ENCODE results near the gene TXNRD2.

TXNRD2 gene

DNA sequence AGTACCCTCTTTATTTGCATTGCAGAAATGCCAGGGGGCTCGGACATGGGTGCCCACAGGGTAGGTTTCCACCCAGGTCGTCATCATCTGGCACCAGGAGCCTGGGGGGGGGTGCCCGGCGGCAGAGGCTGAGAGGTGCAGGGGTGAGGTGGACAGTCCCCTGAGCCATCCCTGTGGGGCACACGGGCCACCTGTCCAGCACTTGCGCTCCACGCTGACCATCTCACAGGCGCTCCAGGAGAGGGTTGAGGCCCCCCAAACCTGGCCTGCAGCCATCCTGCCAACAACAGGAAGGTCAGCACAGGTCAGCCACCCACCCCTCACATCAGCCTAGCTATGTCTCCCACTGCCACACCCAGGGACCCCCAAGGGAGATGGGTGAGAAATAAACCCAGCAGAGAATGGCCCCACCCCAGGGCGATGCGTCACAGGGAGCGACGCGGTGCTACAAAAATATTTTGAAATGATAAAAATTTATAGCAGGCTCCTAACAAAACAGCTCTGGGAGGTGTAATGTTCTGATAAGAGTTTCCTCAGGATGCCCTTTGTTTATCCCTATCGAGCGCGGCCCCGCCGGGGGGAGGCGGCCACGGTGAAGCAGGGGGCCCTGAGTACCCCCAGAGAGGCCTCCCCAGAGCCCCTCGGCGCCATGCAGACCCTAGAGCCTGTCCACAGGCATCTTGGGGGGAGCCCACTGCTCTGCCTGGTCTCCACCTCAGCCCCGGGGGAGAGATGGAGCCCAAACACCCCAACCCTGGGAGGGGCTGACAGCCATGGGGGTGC, 65.9 kb downstream of the TXNRD2 start:
- no peak for DNase-seq (ENCODE audit: low read depth)

DNA sequence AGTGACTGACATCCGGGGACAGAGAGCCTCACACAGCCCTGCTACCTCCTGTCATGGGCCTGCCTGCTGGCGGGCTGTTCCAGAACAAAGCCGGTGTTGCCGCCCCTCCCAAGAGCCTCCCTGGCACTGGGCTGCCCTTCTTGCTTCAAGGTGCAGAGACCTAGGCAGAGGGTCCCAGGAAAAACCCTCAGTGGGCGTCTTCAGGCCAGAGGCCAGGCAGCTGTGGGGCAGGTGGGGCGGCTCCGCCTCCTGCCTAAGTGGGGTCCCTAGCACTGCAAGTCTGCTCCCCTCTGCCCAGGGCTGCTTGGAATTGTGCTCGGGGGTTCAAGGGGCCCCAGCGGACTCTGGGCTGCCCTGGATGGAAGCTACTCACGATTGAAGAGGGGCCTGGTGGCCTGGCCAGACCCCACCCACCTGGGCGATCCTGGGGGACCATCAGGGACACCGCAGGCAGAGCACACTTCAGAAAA, 66.5 kb downstream of the TXNRD2 start:
- no peak for DNase-seq (ENCODE audit: low read depth)

DNA sequence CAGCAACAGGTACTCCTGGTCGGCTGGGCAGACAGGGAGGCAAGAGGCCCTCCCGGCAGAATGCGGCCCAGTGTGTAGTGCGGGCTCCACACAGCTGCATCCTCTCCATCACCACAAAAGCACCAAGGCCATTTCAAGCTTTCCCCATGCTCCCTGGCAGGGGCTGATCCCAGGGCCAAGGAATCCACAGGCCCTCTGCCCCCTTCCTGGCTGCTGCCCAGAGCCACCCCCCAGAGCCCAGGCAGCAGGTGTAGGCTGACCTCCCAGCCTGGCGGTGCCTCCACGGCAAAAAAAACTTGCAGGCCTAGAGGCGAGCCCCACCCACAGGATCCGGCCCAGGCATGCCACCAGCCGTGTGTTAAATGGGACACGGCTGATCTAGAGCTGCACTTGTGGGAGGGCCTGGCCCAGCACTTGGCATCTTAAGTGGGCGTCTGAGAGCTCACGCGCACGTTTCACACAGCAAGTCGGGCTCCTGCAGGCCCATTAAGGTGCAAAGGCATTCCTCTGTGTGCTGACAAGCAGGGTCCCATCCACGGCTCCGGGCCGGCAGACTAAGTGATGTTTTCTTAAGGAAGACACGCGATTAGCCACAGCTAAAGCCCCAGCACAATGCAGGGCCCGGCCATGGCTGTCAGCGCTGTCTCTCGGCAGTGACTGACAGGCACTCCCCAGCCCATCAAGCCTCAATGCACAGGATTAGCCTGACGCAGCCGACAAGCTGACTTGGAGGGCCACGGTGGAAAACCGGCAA, 67.1 kb downstream of the TXNRD2 start:
- DNase-seq (ENCODE audit: low read depth) = no peak

DNA sequence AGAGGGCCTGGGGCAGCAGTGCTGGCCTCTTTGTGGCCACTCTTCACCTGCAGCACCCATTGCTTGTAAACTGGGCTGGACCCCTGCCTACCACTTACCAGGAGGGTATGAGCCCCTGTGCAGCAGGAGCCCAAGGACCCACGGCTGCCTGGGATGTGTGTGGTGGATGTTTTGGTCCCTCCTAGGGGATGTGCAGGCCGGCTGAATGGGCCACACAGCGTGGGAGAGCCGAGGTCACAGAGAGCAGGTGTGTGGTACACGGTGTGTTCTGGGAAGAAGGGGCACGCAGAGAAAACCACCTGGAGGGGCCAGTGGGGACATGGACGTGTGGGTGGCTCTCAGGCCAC, 67.7 kb downstream of the TXNRD2 start:
- DNase-seq (ENCODE audit: low read depth) = no peak

DNA sequence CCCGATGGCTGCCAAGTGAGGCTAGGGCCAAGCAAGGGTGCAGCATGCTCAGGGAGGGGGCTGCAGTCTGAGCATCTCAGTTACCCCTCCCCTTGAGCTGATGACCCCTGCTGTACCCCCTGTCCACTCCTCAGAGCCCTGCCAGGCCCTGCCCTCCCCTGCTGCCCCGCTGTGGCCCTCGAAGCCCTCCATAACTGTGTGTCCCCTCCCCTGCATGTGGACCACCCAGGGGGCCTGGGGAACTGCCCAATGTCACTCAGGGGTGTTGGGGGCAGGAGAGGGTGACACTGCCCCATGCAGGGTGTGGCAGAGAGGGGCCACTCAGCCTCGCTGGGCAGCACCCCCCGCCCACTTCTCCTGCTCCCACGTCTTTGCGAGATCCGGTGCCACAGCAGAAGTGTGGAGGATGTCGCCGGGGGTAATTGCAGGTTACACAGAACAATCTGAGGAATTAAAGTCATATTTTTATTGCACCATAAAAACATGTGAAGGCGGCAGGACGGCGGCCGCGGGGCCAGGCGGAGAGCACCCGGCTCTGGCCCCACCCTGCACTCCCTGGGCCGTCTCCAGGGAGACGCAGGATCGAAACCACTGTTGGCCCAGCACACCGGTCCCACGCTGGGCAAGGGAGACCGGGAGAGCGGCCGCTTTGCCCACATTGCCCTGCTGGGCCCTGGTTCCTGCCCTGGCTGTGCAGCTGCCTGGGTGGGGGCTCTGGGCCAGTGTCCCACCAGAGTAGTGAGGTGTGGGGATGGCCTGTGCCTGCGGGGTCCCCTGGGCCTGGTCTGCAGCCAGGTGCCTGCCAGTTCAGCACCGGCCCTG, 68.3 kb downstream of the TXNRD2 start:
- no peak for DNase-seq (ENCODE audit: low read depth)

DNA sequence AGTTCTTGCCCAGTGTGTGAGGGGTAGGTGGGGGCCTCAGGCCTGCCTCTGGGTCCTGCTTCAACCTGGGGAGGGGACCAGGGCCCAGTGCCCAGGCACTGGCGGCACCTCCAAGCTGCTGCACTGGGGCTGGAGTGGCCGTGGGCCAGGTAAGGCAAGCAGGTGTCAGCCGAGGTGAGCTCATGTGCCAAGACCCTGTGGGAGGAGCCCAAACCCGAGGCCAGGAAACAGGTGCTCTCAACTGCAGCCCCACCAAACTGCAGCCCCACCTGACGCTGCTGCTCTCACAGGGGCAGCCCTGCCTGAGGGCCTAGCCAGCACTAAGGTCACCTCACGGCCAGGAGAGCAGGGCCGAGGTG, 68.9 kb downstream of the TXNRD2 start:
- no peak for DNase-seq (ENCODE audit: low read depth)

DNA sequence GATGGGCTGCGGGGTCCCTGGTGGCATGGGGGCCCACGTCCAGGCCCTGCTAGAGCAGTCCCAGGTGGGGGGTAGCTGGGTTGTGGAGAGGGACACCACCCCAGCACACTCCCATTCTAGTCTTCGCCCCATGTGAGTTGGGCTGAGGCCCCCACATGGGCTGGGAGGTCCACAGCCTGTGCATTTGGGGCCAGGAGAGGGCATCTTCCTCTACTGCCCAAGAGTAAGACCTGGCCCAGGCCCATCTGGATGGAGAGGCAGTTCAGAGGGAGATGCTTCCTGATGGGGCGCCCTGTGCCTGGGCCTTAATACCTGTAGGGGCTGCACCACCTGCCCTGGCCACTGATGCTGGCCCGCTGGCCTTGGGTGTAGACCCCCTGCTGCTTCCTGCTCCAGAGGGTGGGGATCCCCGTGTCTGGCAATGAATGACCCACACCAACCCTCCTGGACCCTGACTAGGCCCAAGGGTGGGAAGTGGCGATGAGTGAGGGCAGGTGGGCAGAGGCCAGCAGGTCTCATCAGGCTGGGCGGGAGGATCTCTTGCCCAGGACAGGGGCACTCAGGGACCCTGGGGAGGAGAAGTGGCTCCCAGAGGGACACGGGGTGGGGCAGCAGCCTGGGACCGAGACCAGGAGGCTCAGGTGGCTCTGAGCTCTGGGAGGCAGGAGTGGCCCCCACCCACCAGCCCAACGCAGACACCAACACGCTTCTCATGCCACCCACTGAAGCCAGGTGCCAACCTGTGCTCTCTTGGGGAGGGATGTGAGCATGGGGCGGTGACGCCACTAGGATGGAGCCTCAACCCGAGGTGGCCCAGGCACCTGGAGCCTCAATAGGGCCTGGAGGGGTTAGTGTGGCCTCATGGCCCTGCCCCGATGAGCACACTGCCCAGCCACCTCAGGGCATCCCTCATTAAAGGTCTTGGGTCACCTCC, 69.5 kb downstream of the TXNRD2 start:
- DNase-seq (ENCODE audit: low read depth) = no peak

DNA sequence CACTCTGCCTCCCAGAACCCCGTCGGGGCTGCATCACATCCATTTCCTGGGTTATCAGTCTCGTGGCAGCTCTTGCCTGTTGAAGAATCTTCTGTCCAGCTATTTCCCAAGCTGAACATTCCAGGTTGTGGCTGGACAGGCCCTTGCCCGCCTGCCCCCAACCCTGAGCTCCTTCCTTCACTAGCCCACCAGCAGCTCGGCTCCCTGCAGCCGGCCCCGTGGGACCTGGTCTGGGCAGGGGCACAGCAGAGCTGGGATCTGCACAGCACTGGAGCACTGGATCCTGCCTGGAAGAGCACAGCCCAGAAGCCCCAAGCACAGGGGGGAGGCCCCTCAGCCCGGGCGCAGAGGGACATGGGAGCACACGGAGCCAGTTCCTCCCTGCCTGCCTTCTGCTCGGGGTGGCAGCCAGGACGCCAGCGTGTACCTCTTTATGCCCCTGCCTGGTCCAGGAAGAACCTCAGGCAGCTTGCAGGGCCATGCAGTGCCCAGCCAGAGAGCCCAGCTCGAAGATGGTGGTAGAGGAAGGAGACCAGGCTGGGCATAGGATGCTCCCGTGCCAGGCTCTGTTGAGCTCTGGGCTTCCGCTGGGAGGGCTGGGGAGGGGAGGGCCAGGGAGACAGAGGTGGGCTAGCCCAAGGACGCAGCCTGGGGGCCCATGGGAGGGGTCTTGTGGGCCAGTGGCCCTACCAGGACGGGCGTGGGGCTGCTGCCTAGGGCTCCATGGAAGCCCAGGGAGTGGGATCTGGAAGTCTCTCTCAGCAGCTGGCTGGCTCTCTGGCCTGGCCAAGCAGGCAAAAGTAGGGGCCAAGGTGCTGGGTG, 70.4 kb downstream of the TXNRD2 start:
- no peak for DNase-seq (ENCODE audit: low read depth)

DNA sequence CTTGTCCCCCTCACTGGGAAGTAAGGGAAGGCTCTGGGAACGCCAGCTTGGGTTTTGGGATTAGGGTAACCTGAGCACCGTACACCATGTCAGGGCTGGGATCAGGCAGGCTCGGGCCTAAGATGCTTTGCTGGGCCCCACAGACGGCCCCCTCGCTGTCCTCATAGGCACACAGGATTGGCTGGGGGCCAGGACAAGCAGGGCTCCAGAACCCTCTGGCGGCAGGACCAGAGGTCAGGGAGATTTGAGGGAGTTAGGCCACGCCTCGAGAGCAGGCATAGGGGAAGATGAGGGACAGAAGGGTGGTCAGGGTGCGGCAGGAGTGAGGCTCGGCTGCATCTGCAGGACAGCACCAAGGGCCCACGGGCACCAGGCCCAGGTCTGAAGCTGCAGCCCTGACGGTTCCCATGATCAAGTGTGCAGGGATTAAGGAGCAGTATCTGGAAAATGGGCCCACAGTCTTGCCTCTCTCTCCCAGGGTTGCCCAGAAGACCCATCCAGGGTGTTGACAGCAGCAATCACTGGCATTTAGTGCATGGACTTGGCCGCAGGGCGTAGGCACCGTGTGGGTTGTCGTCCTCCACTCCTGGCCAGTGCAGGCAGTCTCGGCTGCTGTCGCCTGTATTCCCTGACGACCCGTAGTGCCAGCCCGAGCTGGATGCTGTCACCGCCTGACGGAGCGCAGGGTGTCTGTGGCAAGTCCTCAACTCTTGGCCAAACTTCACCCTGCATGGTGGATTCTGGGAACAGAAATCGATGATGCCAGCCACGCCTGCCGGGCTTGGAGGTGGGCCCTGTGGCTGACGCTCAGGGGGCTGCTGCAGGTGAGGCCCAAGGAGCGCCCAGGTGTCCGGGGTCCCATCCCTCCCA, 71.2 kb downstream of the TXNRD2 start:
- no peak for DNase-seq (ENCODE audit: low read depth)

DNA sequence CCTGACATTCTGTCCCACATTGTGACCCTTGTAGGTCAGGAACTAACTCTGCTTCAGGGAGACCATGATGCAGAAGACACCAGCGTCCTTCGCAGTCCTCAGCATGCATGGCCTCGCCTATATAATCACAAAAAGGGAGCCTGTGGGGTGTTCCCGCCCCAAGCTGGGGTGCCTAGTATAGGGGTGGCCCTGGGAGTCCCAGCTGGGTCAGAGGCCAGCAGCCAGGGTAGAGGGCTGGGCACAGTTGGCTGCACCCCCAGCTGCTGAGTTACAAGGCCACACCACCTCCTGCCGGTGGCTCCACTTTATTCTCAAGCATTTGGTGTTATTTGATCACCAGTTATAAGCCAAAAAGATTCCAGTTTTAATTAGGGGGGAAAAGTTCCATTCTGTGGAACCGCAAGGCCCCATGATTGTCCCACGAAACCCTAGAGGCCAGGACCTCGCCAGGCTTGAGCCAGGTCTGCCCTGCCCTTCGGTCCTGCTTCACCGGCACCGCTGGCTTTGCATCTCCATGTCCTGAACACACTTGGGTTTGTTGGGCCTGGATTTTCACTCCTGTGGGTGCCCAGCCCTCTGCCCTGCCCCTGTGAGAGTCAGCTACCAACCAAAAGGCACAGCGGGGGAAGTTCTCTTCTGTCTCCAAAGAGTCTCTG, 72.0 kb downstream of the TXNRD2 start:
- DNase-seq (ENCODE audit: low read depth) = no peak

DNA sequence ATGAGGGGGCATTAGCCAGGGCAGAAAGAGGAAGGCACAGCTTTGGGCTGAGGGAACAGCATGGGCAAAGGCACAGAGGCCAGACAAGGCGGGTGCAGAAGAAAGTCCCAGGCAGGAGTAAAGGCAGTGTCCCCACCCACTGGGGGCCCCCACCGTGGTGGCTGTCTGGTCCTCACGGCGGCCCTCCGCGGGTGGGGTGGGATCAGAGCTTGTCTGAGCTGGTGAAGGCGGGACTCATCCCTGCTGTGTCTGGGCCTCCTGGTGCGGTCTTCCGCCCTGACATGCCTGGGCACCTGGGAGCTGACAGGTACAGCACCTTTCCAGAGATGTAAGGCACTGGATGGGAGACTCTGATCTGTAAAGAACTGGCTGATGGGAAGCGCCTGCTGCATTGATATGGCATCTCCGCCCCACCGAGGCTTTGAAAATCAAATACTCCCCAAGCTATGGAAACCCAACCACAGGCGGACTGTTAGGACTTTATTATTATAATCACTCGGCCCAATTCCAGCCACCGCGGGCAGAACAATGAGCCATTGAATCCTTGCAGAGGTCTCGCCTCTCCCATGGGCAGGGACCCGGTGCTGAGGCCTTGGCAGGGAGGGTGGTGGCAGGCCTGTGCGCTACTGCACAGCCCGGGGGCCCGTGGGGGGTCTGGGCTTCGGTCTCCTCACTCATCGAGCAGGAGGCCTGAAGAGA, 72.7 kb downstream of the TXNRD2 start:
- no peak for DNase-seq (ENCODE audit: low read depth)

DNA sequence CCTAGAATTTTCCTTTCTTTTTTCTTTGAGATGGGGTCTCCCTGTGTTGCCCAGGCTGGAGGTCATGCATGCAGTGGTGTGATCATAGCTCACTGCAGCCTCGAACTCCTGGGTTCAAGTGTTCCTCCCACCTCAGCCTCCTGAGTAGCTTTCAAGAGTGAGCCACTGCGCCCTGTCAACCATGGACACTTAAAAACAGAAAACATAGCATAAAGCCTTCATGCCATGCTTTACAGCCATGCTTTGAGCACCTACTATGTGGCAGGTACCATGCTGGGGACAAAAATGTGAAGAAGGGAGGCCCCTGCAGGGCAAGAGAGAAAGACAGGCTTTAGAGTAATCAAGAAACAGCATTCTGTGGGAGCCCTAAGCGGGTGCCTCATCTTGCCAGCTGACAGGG, 73.3 kb downstream of the TXNRD2 start:
- no peak for DNase-seq (ENCODE audit: low read depth)

DNA sequence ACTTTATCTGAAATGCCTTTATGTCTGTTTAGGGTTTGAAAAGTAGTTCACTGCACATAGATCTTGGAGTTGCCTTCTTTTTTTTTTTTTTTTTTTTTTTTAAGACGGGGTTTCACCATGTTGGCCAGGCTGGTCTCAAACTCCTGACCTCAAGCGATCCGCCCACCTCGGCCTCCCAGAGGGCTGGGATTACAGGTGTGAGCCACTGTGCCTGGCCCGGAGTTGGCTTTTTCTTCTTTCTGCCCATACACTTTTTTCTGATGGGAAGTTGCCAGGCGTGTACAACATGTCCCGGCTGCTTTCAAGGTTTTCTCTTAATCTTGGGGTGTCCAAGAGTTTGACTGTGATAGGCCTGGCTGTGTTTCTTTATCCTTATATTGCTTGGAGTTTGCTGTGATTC, 74.0 kb downstream of the TXNRD2 start:
- no peak for DNase-seq (ENCODE audit: low read depth)

DNA sequence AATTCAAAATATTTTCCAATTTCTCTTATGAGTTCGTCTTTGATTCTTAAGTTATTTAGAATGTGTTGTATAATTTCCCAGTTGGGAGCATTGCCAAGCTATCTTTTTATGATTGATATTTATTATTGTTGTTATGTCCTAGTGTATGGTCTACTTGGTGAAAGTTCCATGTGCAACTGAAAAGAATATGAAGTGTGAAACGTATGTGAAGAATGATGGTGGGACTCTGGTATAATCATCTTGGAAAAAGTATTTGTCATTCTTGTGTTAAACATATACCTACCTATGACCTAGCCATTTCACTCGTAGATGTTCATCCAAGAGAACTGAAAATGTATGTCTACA, 75.0 kb downstream of the TXNRD2 start:
- DNase-seq (ENCODE audit: low read depth) = no peak

DNA sequence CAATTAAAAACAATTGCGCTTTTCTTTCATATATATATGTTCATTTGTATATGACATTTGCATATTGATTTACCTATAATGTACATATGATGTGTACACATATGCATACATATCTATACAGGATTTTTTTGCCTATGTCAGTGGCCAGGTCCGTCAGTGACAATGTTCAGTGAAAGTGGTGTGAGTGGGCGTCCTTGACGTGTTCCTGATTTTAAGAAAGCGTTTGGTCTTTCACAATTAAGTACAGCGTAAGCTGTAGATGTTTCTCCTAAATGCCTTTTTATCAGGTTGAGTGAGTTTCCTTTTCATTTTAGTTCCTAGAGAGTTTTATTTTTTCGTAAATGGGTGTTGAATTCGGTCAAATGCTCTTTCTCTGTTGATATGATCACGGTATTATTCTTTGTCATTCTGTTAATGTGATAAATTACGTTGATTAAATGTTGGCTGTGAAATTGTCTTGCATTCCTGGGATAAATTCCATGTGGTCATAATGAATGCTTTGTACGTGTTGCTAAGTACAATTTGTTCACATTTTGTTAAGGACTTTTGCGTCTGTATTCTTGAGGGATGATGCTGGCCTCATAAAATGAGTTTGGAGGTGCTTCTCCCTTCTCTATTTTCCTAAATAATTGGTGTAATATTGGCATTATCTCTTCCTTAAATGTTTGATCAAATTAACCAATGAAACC, 76.3 kb downstream of the TXNRD2 start:
- no peak for DNase-seq (ENCODE audit: low read depth)

DNA sequence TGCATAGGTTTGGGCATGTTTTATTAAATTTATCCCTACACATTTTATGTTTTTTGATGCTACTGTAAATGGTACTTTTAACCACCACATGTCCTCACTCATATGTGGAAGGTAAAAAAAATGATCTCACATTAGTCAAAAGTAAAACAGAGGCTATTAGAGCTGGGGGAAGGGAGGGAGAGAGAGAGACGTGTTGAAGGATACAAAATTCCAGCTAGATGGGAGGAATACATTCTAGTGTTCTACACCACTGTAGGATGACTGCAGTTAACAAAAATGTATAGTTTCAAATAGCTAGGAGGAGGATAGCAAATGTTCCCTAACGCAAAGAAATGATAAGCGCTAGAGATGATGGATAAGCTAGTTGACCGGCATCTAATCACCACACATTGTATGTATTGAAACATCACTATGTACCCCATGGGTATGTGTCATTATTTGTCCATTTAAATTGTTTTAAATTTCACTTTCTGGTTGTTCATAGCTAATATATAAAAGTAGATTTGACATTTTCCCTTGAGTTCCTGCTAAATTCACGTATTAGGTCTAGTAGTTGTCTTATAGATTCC, 77.0 kb downstream of the TXNRD2 start:
- DNase-seq (ENCODE audit: low read depth) = no peak

DNA sequence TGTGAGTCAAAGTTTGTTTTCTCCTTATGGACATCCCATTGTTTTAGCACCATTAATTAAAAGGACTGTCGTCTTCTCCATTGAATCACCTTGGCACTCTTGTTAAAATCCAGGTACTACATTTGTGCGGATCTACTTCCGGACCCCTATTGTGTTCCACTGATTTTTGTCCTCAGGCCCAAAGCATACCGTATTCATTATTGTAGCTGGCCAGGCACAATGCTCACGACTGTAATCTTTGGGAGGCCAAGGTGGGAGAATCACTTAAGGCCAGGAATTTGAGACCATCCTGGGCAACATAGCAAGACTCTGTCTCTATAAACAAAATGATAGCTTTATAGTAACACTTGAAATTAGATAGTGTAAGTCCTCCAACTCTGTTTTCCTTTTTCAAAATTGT, 78.0 kb downstream of the TXNRD2 start:
- no peak for DNase-seq (ENCODE audit: low read depth)
